Endothelial cell of umbilical vein (primary cell): Measurements from ENCODE around the gene TNFSF9. TPM values are rescaled to one million over a fixed set of nuclear protein-coding genes. Genes with fewer than 3 reads are reported as not detected.

Source experiments
- BruUV-seq: library from RNA; stranded (reverse); fragments of 400-500 nt; replicated peaks from 2 replicates; lab custom pipeline; 2021; lab: Mats Ljungman, UMichigan
- CTCF ChIA-PET: fragments of 300-600, 350-600 bp; sonication (Branson Sonifier 250); formaldehyde crosslinking; loops from one replicate; lab custom pipeline; 2021; ENCODE audit warnings: antibody characterized with exemption, inconsistent platforms; lab: Charles Lee
- POLR2A ChIA-PET: fragments of 300-600, 350-600 bp; sonication (Branson Sonifier 250); formaldehyde crosslinking; loops from one replicate; lab custom pipeline; 2021; ENCODE audit warnings: antibody characterized with exemption, inconsistent platforms; lab: Charles Lee
- DNase-seq: peaks from one replicate; pipeline ENCODE4 v3.0.0-alpha.2; 2011; ENCODE audit warnings: low read depth, low spot score
- FAIRE-seq: peaks from 2 replicates; lab custom pipeline; 2011; peaks lifted over from hg19 to GRCh38; lab: Jason Lieb, UNC
- H2AFZ ChIP-seq: 2 replicates; pipeline ENCODE4 v1.6.0; 2012; ENCODE audit warnings: low read depth, low read length, control low read depth, inconsistent platforms
- H3K27ac ChIP-seq: 2 replicates; pipeline ENCODE4 v1.5.1; 2011; ENCODE audit warnings: low read depth, mild to moderate bottlenecking, control low read depth, low read length, moderate library complexity; ENCODE audit not compliant: insufficient read depth
- H3K27me3 ChIP-seq, 2 experiments: 2 replicates each; pipeline versions ENCODE4 v1.6.0 to v1.6.1; 2011; ENCODE audit warnings: low read length in 2 of 2, mixed read lengths in 1 of 2; ENCODE audit not compliant: control insufficient read depth in 2 of 2, insufficient read depth in 2 of 2
- H3K36me3 ChIP-seq, 2 experiments: 2 replicates in 1 of 2; 3 replicates in 1 of 2; pipeline ENCODE4 v1.5.1; 2011; ENCODE audit warnings: low read length in 2 of 2, mild to moderate bottlenecking in 1 of 2, moderate library complexity in 1 of 2; ENCODE audit not compliant: control insufficient read depth in 2 of 2, insufficient read depth in 2 of 2; ENCODE audit errors: extremely low read depth in 1 of 2
- H3K4me1 ChIP-seq: 3 replicates; pipeline ENCODE4 v1.5.1; 2011; ENCODE audit warnings: mild to moderate bottlenecking, low read length; ENCODE audit not compliant: control insufficient read depth, insufficient read depth; ENCODE audit errors: extremely low read depth
- H3K4me2 ChIP-seq: 2 replicates; pipeline ENCODE4 v1.6.1; 2011; ENCODE audit warnings: low read length, control low read depth, mixed read lengths; ENCODE audit not compliant: insufficient read depth
- H3K4me3 ChIP-seq, 3 experiments: fragments of 200-600 bp in 1 of 3; sonication (generic), shearing (Covaris generic) in 1 of 3; replicated peaks in 1 of 3; 2 replicates each; pipeline ENCODE4 v1.5.1; 2011 to 2016; ENCODE audit warnings: control low read depth in 3 of 3, low read length in 3 of 3, mild to moderate bottlenecking in 2 of 3, inconsistent platforms in 1 of 3, low read depth in 1 of 3, moderate library complexity in 1 of 3; ENCODE audit not compliant: insufficient read depth in 1 of 3
- H3K79me2 ChIP-seq: 2 replicates; pipeline ENCODE4 v1.6.0; 2012; ENCODE audit warnings: low read length, inconsistent platforms; ENCODE audit not compliant: control insufficient read depth, insufficient read depth
- H3K9ac ChIP-seq: replicated peaks from 2 replicates; pipeline ENCODE3; 2011; ENCODE audit warnings: low read length, control low read depth; ENCODE audit not compliant: insufficient read depth; ENCODE audit errors: extremely low read depth
- H3K9me1 ChIP-seq: replicated peaks from 3 replicates; pipeline ENCODE4 v1.6.0; 2011; ENCODE audit warnings: mild to moderate bottlenecking, low read length; ENCODE audit not compliant: control insufficient read depth, insufficient read depth; ENCODE audit errors: extremely low read depth
- H3K9me3 ChIP-seq: replicated peaks from 2 replicates; pipeline ENCODE4 v1.5.1; 2012; ENCODE audit warnings: low read length, inconsistent platforms; ENCODE audit not compliant: control insufficient read depth, insufficient read depth
- H4K20me1 ChIP-seq: replicated peaks from 2 replicates; pipeline ENCODE3; 2011; ENCODE audit warnings: mild to moderate bottlenecking, low read length; ENCODE audit not compliant: control insufficient read depth, insufficient read depth; ENCODE audit errors: extremely low read depth
- CTCF ChIP-seq, 2 donors: IDR thresholded peaks; 1 replicate in 1 of 2; 2 replicates in 1 of 2; pipeline ENCODE4 v1.5.1; 2011; ENCODE audit warnings: low read length in 2 of 2, mild to moderate bottlenecking in 2 of 2, moderate library complexity in 2 of 2, control low read depth in 1 of 2, inconsistent platforms in 1 of 2, low read depth in 1 of 2; ENCODE audit not compliant: insufficient read depth in 1 of 2; ENCODE audit errors: extremely low read depth in 1 of 2
- EZH2 ChIP-seq: IDR thresholded peaks from 2 replicates; pipeline ENCODE4 v1.6.1; 2012; ENCODE audit warnings: borderline replicate concordance, low read depth, mild to moderate bottlenecking, moderate library complexity, low read length, inconsistent platforms; ENCODE audit not compliant: severe bottlenecking
- FOS ChIP-seq: IDR thresholded peaks from 2 replicates; pipeline ENCODE4 v1.6.1; 2011; ENCODE audit warnings: mild to moderate bottlenecking, low read length, moderate library complexity, borderline replicate concordance; ENCODE audit not compliant: insufficient read depth
- GATA2 ChIP-seq: IDR thresholded peaks from 2 replicates; pipeline ENCODE4 v1.7.0; 2011; ENCODE audit warnings: low read depth, mild to moderate bottlenecking, moderate library complexity, mixed read lengths, low read length; ENCODE audit not compliant: insufficient read length, insufficient read depth
- JUN ChIP-seq: IDR thresholded peaks from 2 replicates; pipeline ENCODE4 v1.6.1; 2011; ENCODE audit warnings: borderline replicate concordance, low read depth; ENCODE audit not compliant: insufficient read length, insufficient read depth
- MAX ChIP-seq: IDR thresholded peaks from 2 replicates; pipeline ENCODE4 v1.6.1; 2011; ENCODE audit not compliant: insufficient read depth, insufficient read length
- MYC ChIP-seq: IDR thresholded peaks from one replicate; pipeline ENCODE4 v1.6.1; 2011; ENCODE audit warnings: mild to moderate bottlenecking, low read depth, low read length
- POLR2A ChIP-seq: IDR thresholded peaks from 2 replicates; pipeline ENCODE4 v1.6.1; 2012; ENCODE audit warnings: low read depth, mild to moderate bottlenecking, control low read depth, low read length
- POLR2AphosphoS5 ChIP-seq: IDR thresholded peaks from 2 replicates; pipeline ENCODE4 v1.6.1; 2012; ENCODE audit warnings: low read depth, mild to moderate bottlenecking, control low read depth, low read length, moderate library complexity; ENCODE audit not compliant: insufficient read depth
- dilution Hi-C: fragments of 300-500 bp; cut with MboI; formaldehyde crosslinking; loops from one replicate; pipeline ENCODE4 v1.15.0; 2019; ENCODE audit warnings: low sequenced_read_pairs; ENCODE audit not compliant: extremely low pct_ligation_motif_present
- intact Hi-C: fragments of 100-400 bp; cut with micrococcal nuclease; formaldehyde crosslinking; loops from one replicate; pipeline ENCODE4 v1.10.0; 2022
- polyA plus RNA-seq, 4 experiments: library from polyadenylated mRNA; depleted of rRNA in 3 of 4; stranded (reverse) in 3 of 4; unstranded in 1 of 4; fragments of >200 nt; gene quantifications; 2 replicates each; pipeline versions ENCODE4 v1.2.1 to v1.2.3, GENCODE V29; 2011 to 2012; ENCODE audit warnings: missing spikeins in 1 of 4
- total RNA-seq: library from RNA; stranded (reverse); gene quantifications from 2 replicates; pipeline ENCODE4 v1.2.3, GENCODE V29; 2021

TNFSF9 gene
- total and polyA plus RNA-seq, 2 donors (not counting 3 experiments of a cell fraction or from before 2014, with no cell fraction given): 0.52 to 0.53 TPM

- no peak overlapping the region for H2AFZ ChIP-seq
- no peaks in the 10 kb centered on the region for H4K20me1 ChIP-seq
- CTCF ChIA-PET: no interaction called here
- POLR2A ChIA-PET: no interaction called here
- intact Hi-C loops: no loop called here
- BruUV-seq: no TSS peak
- H3K9me3 ChIP-seq: no peaks in the 10 kb centered on the region
- DNase-seq: no peak
- TF ChIP-seq GATA2 (no peak), CTCF (IDR thresholded peaks at IDR 0.05; ENCODE audit: extremely low read depth in 1 of 2, insufficient read depth in 1 of 2, low read depth in 1 of 2, low read length in 2 of 2) (no peak), EZH2 (no peak), JUN (no peak), POLR2A (no peak), FOS (no peak), MAX (no peak), MYC (no peak), POLR2AphosphoS5 (no peak)
- H3K9ac ChIP-seq: no peak overlapping the region
- H3K4me2 ChIP-seq: no peak overlapping the region
- H3K4me1 ChIP-seq: no peaks in the 10 kb centered on the region
- no peak overlapping the region for H3K27ac ChIP-seq
- no peaks in the 10 kb centered on the region for H3K36me3 ChIP-seq
- no peak overlapping the region for H3K4me3 ChIP-seq
- no peaks in the 10 kb centered on the region for H3K79me2 ChIP-seq
- H3K27me3 ChIP-seq: no peaks in the 10 kb centered on the region
- FAIRE-seq: no peak
- no peaks in the 10 kb centered on the region for H3K9me1 ChIP-seq
- dilution Hi-C loops: no loop called here
Measured at GRCh38 chr19:6579450-6580178, 48.8 kb downstream of the TNFSF9 start.
